ENCODE results near the gene SPPL3.
"Not testable (repeated sequence)": the region's sequence is repeated elsewhere in the genome, so short reads cannot be mapped to it uniquely, and the experiment has no call there.

Gene SPPL3

GRCh38 chr12:120841525-120841924 lies 62.6 kb downstream of the SPPL3 start:
- no peak for DNase-seq

GRCh38 chr12:120839503-120839902 lies 64.7 kb downstream of the SPPL3 start:
- no peak for DNase-seq

- not testable (repeated sequence) for DNase-seq
Measured at GRCh38 chr12:120838629-120839383, 65.4 kb downstream of the SPPL3 start.

- no peak for DNase-seq
Measured at GRCh38 chr12:120836114-120836684, 68.0 kb downstream of the SPPL3 start.

GRCh38 chr12:120835657-120836056 lies 68.5 kb downstream of the SPPL3 start:
- no peak for DNase-seq

GRCh38 chr12:120835304-120835612 lies 68.9 kb downstream of the SPPL3 start:
- no peak for DNase-seq

GRCh38 chr12:120834489-120835303 lies 69.5 kb downstream of the SPPL3 start:
- no peak for DNase-seq

- no peak for DNase-seq
Measured at GRCh38 chr12:120833849-120834248, 70.3 kb downstream of the SPPL3 start.

GRCh38 chr12:120832737-120833136 lies 71.4 kb downstream of the SPPL3 start:
- DNase-seq, result no peak

- no peak for DNase-seq
Measured at GRCh38 chr12:120831648-120832267, 72.4 kb downstream of the SPPL3 start.

GRCh38 chr12:120830966-120831365 lies 73.2 kb downstream of the SPPL3 start:
- DNase-seq, result no peak

GRCh38 chr12:120830052-120830940 lies 73.9 kb downstream of the SPPL3 start:
- no peak for DNase-seq

- no peak for DNase-seq
Measured at GRCh38 chr12:120826335-120826734, 77.8 kb downstream of the SPPL3 start.

- DNase-seq, result no peak
Measured at GRCh38 chr12:120825337-120825736, 78.8 kb downstream of the SPPL3 start.

GRCh38 chr12:120822832-120823503 lies 81.2 kb downstream of the SPPL3 start:
- DNase-seq, result no peak

- DNase-seq, result no peak
Measured at GRCh38 chr12:120821878-120822277, 82.3 kb downstream of the SPPL3 start.

- DNase-seq, result no peak
Measured at GRCh38 chr12:120820884-120821510, 83.2 kb downstream of the SPPL3 start.

- no peak for DNase-seq
Measured at GRCh38 chr12:120818416-120818815, 85.7 kb downstream of the SPPL3 start.

GRCh38 chr12:120817559-120818330 lies 86.4 kb downstream of the SPPL3 start:
- no peak for DNase-seq

GRCh38 chr12:120816363-120816762 lies 87.8 kb downstream of the SPPL3 start:
- no peak for DNase-seq

Data from bone marrow (tissue), 2 donors.